Activated gamma-delta T cell treated with anti-CD3 and anti-CD28 coated beads, Interleukin-2, amount 50 U/mL, for 16 hours (primary cell): ENCODE results near the gene SUPV3L1.
"Not testable (repeated sequence)": the region's sequence is repeated elsewhere in the genome, so short reads cannot be mapped to it uniquely, and the experiment has no call there.

Source experiments
- DNase-seq: peaks from one replicate; pipeline ENCODE4 v3.0.0-alpha.2; 2020; ENCODE audit warnings: low read depth

The SUPV3L1 gene

GRCh38 chr10:69179743-69180524, at the start of gene SUPV3L1:
SUPV3L1 (plus strand) TSS chr10:69180234; CDS start chr10:69180292, 58 bp downstream.
- DNase-seq, result peak; percentile 79

DNA sequence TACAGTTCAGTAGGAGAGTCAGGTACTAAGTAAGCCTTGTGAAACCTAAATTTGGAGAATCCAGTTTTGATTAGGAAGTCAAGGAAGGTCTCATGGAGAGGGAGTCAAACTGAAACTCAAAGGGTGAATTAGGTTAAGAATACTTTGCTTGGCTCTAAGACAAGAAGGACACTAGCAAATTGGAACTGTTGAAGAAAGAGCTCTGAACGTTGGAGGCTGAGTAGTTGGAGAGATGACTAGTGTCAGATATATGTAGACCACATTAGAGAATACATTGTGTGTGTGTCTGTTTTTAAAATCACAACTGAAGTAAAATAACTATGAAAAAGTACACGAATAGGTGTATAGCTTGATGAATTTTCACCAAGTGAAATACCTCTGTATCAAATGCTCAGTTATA, 49.8 kb upstream of the SUPV3L1 start:
- no peak for DNase-seq

DNA sequence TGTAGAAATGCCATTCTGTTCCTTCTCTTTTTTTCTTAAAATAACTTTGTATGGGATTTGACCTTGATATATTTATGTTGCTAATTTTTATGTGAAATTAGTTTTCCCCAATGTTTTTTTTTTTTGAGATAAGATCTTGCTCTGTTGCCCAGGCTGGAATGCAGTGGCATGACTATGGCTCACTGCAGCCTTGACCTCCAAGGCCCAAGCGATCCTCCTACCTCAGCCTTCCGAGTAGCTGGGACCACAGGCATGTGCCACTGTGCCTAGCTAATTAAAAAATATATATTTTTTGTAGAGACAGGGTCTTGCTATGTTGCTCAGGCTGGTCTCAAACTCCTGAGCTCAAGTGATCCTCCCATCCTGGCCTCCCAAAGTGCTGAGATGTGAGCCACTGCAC, 40.1 kb upstream of the SUPV3L1 start:
- no peak for DNase-seq

GRCh38 chr10:69141304-69141703, 38.7 kb upstream of the SUPV3L1 start:
- DNase-seq, result no peak

GRCh38 chr10:69142074-69142473, 38.0 kb upstream of the SUPV3L1 start:
- DNase-seq, result not testable (repeated sequence)

GRCh38 chr10:69142983-69143382, 37.1 kb upstream of the SUPV3L1 start:
- no peak for DNase-seq

DNA sequence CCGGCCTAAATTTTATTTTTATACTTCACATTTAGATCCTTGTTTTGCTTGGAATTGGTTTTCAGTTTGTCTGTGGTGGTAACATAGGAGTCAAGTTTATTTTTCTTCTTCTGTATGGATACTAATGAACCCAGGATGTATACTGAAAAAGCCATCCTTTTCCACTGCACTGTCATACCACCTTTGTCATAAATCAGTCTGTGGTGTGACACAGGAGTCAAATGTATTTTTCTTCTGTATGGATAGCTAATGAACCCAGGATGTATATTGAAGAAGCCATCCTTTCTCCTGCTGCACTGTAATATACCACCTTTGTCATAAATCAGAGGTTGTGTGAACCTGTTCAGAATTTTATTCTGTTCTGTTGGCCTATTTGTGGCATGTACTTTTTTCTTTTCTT, 34.7 kb upstream of the SUPV3L1 start:
- DNase-seq, result no peak

DNA sequence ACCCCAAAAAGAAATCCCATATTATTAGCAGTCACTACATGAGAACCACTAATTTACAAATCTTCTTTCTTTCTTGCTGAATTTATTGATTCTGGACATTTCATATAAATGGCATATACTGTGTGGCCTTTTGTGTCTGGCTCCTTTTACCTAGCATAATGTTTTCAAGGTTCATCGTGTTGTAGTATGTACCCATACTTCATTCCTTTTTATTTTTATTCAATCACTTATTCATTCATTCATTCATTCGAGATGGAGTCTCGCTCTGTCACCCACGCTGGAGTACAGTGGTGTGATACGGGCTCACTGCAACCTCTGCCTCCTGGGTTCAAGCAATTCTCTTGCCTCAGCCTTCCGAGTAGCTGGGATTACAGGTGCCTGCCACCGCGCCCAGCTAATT, 34.2 kb upstream of the SUPV3L1 start:
- no peak for DNase-seq

DNA sequence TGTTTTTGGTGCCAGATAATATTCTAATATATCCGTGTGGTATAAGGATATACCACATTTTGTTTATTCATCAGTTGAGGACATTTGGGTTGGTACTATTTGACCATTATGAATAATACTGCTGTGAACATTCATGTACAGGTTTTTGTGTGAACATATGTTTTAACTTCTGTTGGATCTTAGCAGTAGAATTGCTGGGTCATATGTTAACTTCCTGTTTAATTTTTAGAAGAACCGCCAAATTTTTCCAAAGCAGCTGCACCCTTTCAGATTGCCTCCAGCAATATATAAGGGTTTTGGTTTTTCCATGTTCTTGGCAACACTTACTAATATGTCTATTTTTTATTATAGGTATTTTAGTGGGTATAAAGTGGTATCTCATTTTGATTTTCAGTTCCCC, 33.3 kb upstream of the SUPV3L1 start:
- no peak for DNase-seq

- DNase-seq, result no peak
Measured at GRCh38 chr10:69151984-69152383, 28.1 kb upstream of the SUPV3L1 start.

DNA sequence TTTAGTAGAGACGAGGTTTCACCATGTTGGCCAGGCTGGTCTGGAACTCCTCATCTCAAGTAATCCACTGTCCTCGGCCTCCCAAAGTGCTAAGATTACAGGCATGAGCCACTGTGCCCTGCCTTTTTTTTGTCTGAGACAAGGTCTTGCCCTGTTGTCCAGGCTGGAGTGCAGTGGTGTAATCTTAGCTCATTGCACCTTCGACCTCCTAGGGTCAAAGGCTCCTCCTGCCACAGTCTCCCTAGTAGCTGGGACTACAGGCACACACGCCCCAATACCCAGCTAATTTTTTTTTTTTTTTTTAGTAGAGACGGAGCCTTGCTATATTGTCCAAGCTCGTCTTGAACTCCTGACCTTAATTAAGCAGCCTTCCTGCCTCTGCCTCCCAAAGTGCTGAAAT, 26.8 kb upstream of the SUPV3L1 start:
- DNase-seq, result no peak

GRCh38 chr10:69160809-69161241, 19.2 kb upstream of the SUPV3L1 start:
- DNase-seq, result no peak

GRCh38 chr10:69168493-69168892, 11.5 kb upstream of the SUPV3L1 start:
- DNase-seq, result no peak

GRCh38 chr10:69172241-69172982, 7.6 kb upstream of the SUPV3L1 start:
- no peak for DNase-seq

DNA sequence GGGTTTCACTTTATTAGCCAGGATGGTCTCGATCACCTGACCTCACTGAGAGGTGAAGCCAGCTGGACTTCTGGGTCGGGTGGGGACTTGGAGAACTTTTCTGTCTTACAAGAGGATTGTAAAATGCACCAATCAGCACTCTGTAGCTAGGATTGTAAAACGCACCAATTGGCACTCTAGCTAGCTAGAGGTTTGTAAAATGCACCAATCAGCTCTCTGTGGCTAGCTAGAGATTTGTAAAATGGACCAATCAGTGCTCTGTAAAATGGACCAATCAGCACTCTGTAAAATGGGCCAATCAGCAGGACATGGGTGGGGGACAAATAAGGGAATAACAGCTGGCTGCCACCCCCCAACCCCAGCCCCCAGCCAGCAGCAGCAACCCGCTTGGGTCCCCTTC, 4.7 kb upstream of the SUPV3L1 start:
- DNase-seq, result not testable (repeated sequence)

DNA sequence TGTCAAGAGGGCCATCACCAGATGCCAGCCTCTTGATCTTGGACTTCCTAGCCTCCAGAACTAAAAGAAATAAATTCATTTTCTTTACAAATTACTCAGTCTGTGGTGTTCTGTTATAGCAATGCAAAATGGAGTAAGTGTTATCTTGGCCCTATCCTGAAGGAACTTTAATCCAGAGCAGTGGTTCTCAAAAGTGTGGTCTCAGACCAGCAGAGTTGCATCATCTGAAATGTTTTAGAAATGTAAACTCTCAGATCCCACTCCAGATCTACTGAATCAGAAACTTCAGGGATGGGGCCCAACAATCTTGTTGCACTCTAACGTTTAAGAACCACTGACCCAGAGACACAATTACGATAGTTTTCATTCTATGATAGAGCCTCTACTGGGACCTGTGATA, 3.2 kb upstream of the SUPV3L1 start:
- no peak for DNase-seq

DNA sequence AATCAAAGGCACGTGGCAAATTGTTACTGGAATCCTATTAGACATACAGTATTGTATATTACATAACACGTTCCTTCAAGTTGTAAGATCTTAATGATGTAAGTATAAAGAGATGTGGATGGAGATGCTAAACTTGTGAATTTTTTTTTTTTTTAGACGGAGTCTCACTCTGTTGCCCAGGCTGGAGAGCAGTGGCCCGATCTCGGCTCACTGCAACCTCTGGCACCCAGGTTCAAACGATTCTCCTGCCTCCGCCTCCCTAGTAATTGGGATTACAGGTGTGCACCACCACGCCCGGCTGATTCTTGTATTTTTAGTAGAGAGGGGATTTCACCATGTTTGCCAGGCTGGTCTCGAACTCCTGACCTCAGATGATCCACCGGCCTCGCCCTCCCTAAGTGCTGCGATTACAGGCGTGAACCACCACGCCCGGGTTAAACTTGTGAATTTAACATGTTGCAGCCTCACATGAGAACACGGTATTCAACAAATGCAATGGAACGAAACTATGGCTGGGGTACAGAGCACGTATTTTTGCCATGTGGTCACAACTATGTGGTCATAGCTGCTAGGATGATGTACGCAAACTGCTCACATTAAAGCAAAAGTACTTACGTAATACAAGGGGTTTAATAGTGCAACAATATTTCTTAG, 818 bp upstream of the SUPV3L1 start:
- peak; percentile 12 for DNase-seq

DNA sequence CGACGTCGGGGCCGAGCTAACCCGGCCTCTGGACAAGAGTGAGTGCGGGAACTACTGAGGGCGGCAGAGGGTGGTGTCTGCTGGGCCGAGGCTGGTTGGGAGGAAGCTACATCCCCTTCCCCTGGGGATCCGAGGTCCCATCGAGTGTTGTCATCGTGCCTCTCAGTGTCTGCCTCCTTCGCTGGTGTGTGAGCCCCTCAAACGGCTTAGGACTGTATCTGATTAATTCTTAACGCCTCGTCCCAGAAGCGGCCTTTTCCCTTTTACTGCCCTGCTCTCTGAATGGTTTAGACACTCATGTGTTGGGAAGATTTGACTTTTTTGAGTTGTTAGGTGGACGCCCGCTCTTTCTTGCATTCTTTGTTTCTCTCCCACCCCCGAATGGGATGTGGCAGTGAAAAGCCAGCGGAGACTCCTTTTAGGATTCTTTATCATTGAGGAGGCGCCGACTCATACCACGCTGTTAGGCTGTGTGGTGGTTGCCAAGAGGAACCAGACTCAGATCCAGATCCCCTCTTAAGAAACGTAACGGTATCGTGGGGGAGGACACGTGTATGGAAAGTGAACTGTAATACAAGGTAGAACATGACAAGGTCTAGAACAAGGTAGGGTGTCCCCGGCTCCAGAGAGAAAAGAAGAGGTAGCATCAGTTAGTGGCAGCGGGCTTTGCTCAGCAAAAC, 631 bp downstream of the SUPV3L1 start:
- peak; percentile 14 for DNase-seq

DNA sequence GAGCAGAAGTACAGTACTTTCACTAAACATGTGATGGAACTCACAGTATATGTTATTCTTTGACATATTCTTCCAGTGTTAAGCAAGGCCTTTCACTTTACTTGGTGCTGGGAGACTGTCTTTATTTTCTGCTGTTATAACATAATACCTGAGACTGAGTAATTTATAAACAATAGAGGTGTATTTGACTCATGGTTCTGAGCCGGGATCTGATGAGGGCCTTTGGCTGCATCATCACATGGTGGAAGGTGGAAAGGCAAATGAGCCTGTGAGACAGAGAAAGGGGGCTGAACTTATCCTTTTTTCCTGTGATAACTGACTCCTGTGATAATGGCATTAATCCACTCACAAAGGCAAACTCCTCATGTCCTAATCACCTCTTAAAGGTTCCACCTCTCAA, 1.4 kb downstream of the SUPV3L1 start:
- DNase-seq, result no peak

DNA sequence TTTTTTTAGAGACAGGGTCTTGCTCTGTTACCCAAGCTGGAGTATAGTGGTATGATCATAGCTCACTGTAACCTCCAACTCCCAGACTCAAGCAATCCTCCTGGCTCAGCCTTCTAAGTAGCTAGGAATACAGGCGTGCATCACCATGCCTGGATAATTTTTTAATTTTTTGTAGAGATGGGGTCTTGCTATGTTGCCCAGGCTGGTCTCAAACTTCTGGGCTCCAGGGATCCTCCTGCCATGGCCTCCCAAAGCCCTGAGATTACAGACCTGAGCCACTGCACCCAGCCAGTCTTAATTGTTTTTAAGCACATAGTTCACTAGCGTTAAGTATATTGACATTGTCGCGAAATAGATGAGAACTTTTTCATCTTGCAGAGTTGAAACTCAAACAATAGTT, 2.0 kb downstream of the SUPV3L1 start:
- no peak for DNase-seq

GRCh38 chr10:69186524-69186923, 6.5 kb downstream of the SUPV3L1 start:
- no peak for DNase-seq

GRCh38 chr10:69201045-69201444, 21.0 kb downstream of the SUPV3L1 start:
- DNase-seq, result no peak
